BLaER1 treated with 17β-estradiol and CSF1 and Interleukin-3, amounts not matched to agents 10 nM and 100 nM (cell line): ENCODE data around the gene SERPINB1.
"Not testable (repeated sequence)": the region's sequence is repeated elsewhere in the genome, so short reads cannot be mapped to it uniquely, and the experiment has no call there.

ENCODE experiments used
- H3K27ac ChIP-seq, 11 experiments: shearing (Covaris generic); formaldehyde crosslinking; 2 replicates each; pipeline ENCODE4 v1.8.1; 2022
- H3K27me3 ChIP-seq, 11 experiments: shearing (Covaris generic); formaldehyde crosslinking; 2 replicates each; pipeline ENCODE4 v1.8.1; 2022
- H3K36me3 ChIP-seq, 11 experiments: shearing (Covaris generic); formaldehyde crosslinking; 2 replicates each; pipeline ENCODE4 v1.8.1; 2022
- H3K4me1 ChIP-seq, 10 experiments: shearing (Covaris generic); formaldehyde crosslinking; 2 replicates each; pipeline ENCODE4 v1.8.1; 2022
- H3K4me2 ChIP-seq, 11 experiments: shearing (Covaris generic); formaldehyde crosslinking; 2 replicates each; pipeline ENCODE4 v1.8.1; 2022
- H3K4me3 ChIP-seq, 10 experiments: shearing (Covaris generic); formaldehyde crosslinking; 2 replicates each; pipeline ENCODE4 v1.8.1; 2022
- H3K9ac ChIP-seq, 11 experiments: shearing (Covaris generic); formaldehyde crosslinking; 2 replicates each; pipeline ENCODE4 v1.8.1; 2022
- H3K9me3 ChIP-seq, 11 experiments: shearing (Covaris generic); formaldehyde crosslinking; replicated peaks in 1 of 11; 2 replicates each; pipeline ENCODE4 v1.8.1; 2022
- H4K20me1 ChIP-seq, 11 experiments: shearing (Covaris generic); formaldehyde crosslinking; 2 replicates each; pipeline ENCODE4 v1.8.1; 2022
- Cebpa-rat ChIP-seq, 11 experiments: shearing (Covaris generic); IDR thresholded peaks; 2 replicates each; pipeline ENCODE4 v1.8.1; 2022

SERPINB1 gene

DNA sequence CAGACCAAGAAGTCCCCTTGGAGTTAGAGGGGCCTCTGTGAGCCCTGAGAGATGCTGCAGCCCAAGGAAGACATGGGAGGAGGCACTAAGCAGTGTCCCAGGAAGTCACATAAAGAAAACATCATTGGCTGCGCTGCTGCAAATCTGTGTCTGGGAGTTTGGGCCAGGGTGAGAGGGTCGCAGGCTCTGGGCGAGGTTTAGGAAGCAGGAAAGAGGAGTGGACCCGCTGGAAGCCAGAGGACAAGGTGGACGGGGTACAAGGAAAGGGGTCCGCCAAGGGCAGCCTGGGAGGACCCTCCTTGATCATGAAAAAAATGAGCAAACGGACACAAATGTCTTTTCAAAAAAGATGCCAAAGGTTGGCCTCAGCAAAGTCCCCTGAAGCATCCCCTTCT is 15.5 kb upstream of the SERPINB1 start:
- H3K4me3 ChIP-seq: peak overlapping the region in 4 of 10 experiments; percentile 13 to 34 (median 24); a peak in 4 of 20 replicates
- H3K9ac ChIP-seq: peak overlapping the region in 10 of 11 experiments; percentile 59 to 80 (median 74); a peak in 17 of 22 replicates
- peak overlapping the region; percentile 78 to 93 (median 82) for H3K4me2 ChIP-seq
- peaks cover 0 to 21% (median 13%) of the 10 kb centered on the region in 11 experiments; a peak in 14 of 22 replicates for H3K9me3 ChIP-seq
- H3K4me1 ChIP-seq: peaks cover 55 to 95% (median 82%) of the 10 kb centered on the region in 10 experiments
- H3K27ac ChIP-seq: peak overlapping the region; percentile 71 to 94 (median 90)
- no peaks in the 10 kb centered on the region for H4K20me1 ChIP-seq
- TF ChIP-seq Cebpa-rat (IDR thresholded peaks at IDR 0.05): no peak
- H3K36me3 ChIP-seq: no peaks in the 10 kb centered on the region
- no peaks in the 10 kb centered on the region for H3K27me3 ChIP-seq

DNA sequence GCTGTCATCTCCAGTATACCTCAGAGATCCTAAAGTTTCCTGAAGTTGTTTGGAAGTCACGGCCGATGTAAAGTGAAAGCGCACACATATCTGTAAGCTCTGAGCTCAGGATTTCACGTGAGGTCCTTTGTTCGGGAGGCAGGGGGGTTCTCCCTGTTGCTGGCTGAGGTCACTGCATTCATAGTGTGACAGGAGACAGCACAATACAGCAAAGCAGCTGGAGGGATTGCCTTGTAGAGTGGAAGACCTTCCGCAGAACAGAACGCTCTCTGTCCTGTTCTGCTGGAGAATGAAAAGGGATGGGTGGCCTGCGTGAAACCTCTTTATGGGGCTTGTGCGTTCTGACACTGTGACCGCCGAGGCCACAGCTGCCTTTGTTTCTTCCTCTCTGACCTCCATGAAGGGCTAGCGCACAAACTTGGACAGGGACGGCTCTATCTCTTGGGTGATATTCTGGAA is 13.4 kb upstream of the SERPINB1 start:
- peak overlapping the region; percentile 68 to 81 (median 77) for H3K9ac ChIP-seq
- H3K4me3 ChIP-seq: peak overlapping the region in 7 of 10 experiments; percentile 7 to 38 (median 30); a peak in 11 of 20 replicates

DNA sequence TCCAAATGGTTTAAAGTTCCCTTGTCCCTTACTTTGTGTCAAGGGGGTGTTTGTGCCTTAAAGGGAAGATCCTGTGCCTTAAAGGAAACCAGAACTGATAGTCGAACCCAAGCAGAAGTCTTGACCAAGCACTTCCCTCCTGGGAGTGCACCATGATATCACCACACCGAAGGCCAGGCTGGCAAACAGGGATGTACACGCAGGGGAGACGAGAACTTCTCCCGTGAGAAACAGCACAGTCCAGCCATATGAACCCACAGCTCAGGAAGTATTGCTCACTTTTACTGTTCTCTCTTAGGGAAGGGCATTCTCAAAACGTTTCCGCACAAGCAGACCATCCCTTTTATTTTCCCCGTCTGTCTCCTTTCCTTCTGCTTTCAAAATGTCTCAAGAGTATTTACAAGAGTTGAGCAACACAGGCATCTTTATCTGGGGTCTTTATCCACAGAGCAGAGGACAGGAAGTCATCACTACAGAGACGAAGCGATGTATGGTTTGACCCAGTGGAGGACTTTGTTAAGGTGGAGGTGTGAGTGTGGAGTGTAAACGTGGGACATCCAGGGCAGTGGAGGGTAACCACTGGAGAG is 12.8 kb upstream of the SERPINB1 start:
- Histone ChIP-seq H3K4me2 (peak overlapping the region; percentile 75 to 93 (median 83)), H3K27ac (peak overlapping the region; percentile 84 to 94 (median 90)), H3K4me1 (peaks cover 53 to 97% (median 79%) of the 10 kb centered on the region in 10 experiments)

More for the DNA sequence above, 13.4 kb upstream of the SERPINB1 start:
- peaks cover 55 to 100% (median 81%) of the 10 kb centered on the region in 10 experiments for H3K4me1 ChIP-seq
- H3K36me3 ChIP-seq: no peaks in the 10 kb centered on the region
- H3K27me3 ChIP-seq: no peaks in the 10 kb centered on the region
- no peaks in the 10 kb centered on the region for H4K20me1 ChIP-seq
- peak overlapping the region; percentile 84 to 94 (median 90) for H3K27ac ChIP-seq
- H3K4me2 ChIP-seq: peak overlapping the region; percentile 75 to 93 (median 83)
- TF ChIP-seq Cebpa-rat (IDR thresholded peaks at IDR 0.05): no peak
- peaks cover 0 to 7% (median 4%) of the 10 kb centered on the region in 11 experiments; a peak in 14 of 22 replicates for H3K9me3 ChIP-seq

DNA sequence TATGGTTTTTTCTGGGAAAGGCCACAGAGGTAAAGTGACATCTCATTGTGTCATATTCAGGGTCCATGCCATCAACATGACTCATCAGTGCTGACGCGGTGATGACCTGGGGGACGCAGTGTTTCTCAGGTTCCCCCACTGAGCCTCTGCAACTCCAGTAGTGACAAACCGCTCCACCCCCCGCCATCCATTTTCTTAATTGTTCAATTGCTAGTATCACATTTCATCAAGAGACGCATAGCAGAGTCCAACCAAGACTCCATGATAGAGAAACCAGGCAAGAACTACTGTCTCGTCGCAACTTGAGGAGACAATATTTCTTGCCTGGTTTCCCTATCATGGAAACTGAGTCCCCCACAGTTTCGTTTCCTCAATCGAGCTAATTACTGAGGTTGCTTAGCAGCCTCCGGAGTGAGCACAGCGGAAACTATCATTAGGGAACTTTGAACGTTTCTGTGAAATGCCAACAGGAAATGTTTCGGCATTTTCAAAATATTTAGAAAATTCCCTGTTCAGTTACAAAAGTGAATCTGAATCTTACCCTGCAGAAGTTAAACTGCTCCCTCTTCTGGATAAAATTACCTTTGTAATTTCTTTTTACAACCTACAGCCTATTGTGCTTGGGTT is 12.2 kb upstream of the SERPINB1 start:
- TF ChIP-seq Cebpa-rat (IDR thresholded peaks at IDR 0.05): peak in 4 of 11 experiments; percentile 14 to 50 (median 34); a peak in 4 of 22 replicates
- Histone ChIP-seq H3K9ac (peak overlapping the region; percentile 68 to 81 (median 77)), H3K9me3 (no peaks in the 10 kb centered on the region), H3K4me2 (peak overlapping the region; percentile 75 to 93 (median 83)), H3K27ac (peak overlapping the region; percentile 84 to 94 (median 90)), H3K36me3 (no peaks in the 10 kb centered on the region), H4K20me1 (no peaks in the 10 kb centered on the region), H3K4me3 (peak overlapping the region in 9 of 10 experiments; percentile 6 to 38 (median 27); a peak in 12 of 20 replicates), H3K27me3 (no peaks in the 10 kb centered on the region), H3K4me1 (peaks cover 48 to 93% (median 75%) of the 10 kb centered on the region in 10 experiments)

More for the DNA sequence above, 12.8 kb upstream of the SERPINB1 start:
- Histone ChIP-seq H3K4me3 (peak overlapping the region in 9 of 10 experiments; percentile 6 to 38 (median 27); a peak in 14 of 20 replicates), H3K9me3 (peaks cover 0 to under 1% (median 0%) of the 10 kb centered on the region in 11 experiments; a peak in 2 of 22 replicates), H4K20me1 (no peaks in the 10 kb centered on the region), H3K9ac (peak overlapping the region; percentile 68 to 81 (median 77)), H3K36me3 (no peaks in the 10 kb centered on the region), H3K27me3 (no peaks in the 10 kb centered on the region)
- TF ChIP-seq Cebpa-rat (IDR thresholded peaks at IDR 0.05): peak; percentile 58 to 90 (median 79); a peak in 19 of 22 replicates

DNA sequence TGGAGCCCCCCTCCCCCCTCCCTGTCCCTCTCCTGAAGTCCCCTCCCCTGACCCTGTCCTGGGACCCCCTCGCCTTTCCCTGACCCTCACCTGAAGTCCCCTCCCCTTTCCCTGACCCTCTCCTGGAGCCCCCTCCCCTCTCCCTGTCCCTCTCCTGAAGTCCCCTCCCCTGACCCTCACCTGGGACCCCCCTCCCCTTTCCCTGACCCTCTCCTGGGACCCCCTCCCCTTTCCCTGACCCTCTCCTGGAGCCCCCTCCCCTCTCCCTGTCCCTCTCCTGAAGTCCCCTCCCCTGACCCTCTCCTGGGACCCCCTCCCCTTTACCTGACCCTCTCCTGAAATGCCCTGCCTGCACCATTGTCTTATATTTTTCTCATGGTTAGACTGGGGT is 11.7 kb upstream of the SERPINB1 start:
- peak overlapping the region; percentile 84 to 94 (median 90) for H3K27ac ChIP-seq
- peak overlapping the region in 4 of 10 experiments; percentile 16 to 27 (median 22); a peak in 4 of 20 replicates for H3K4me3 ChIP-seq
- H3K4me2 ChIP-seq: peak overlapping the region; percentile 75 to 93 (median 83)
- peak overlapping the region; percentile 68 to 81 (median 77); a peak in 20 of 22 replicates for H3K9ac ChIP-seq
- H3K27me3 ChIP-seq, H3K36me3 ChIP-seq, H4K20me1 ChIP-seq, H3K9me3 ChIP-seq: not testable (repeated sequence)
- peaks cover 48 to 93% (median 75%) of the 10 kb centered on the region in 10 experiments for H3K4me1 ChIP-seq

DNA sequence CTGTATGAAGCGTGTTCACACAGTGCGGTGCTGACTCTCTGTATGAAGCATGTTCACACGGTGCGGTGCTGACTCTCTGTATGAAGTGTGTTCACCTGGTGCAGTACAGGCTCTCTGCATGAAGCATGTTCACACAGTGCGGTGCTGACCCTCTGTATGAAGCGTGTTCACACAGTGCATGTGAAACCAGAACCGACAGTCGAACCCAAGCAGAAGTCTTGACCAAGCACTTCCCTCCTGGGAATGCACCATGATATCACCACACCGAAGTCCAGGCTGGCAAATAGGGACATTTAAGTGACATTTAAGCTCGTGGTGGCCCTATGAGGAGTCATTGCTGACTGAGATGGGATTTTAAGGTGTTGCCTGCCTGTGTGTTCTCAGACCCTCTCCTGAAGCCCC is 11.3 kb upstream of the SERPINB1 start:
- no peak for TF ChIP-seq Cebpa-rat (IDR thresholded peaks at IDR 0.05)
- Histone ChIP-seq H3K27ac (peak overlapping the region in 10 of 11 experiments; percentile 48 to 94 (median 90); a peak in 15 of 22 replicates), H3K36me3 (no peaks in the 10 kb centered on the region), H3K9me3 (no peaks in the 10 kb centered on the region), H3K4me1 (peaks cover 48 to 93% (median 75%) of the 10 kb centered on the region in 10 experiments), H3K9ac (peak overlapping the region in 1 of 11 experiments; percentile 32; a peak in 2 of 22 replicates), H3K4me2 (peak overlapping the region in 8 of 11 experiments; percentile 23 to 70 (median 64); a peak in 14 of 22 replicates), H3K27me3 (no peaks in the 10 kb centered on the region), H3K4me3 (no peak overlapping the region), H4K20me1 (no peaks in the 10 kb centered on the region)

DNA sequence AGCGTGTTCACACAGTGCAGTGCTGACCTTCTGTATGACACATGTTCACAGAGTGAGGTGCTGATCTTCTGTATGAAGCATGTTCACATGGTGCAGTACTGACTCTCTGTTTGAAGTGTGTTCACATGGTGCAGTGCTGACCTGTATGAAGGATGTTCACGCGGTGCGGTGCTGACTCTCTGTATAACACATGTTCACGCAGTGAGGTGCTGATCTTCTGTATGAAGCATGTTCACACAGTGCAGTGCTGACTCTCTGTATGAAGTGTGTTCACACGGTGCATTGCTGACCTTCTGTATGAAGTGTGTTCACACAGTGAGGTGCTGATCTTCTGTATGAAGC is 10.8 kb upstream of the SERPINB1 start:
- H3K4me1 ChIP-seq: peaks cover 46 to 92% (median 72%) of the 10 kb centered on the region in 10 experiments
- peak overlapping the region in 8 of 11 experiments; percentile 23 to 70 (median 64); a peak in 14 of 22 replicates for H3K4me2 ChIP-seq
- H3K27ac ChIP-seq: peak overlapping the region in 8 of 11 experiments; percentile 48 to 94 (median 90); a peak in 9 of 22 replicates
- no peaks in the 10 kb centered on the region for H4K20me1 ChIP-seq
- no peak overlapping the region for H3K9ac ChIP-seq
- H3K27me3 ChIP-seq: no peaks in the 10 kb centered on the region
- no peaks in the 10 kb centered on the region for H3K9me3 ChIP-seq
- no peaks in the 10 kb centered on the region for H3K36me3 ChIP-seq
- TF ChIP-seq Cebpa-rat (IDR thresholded peaks at IDR 0.05): no peak
- H3K4me3 ChIP-seq: no peak overlapping the region

DNA sequence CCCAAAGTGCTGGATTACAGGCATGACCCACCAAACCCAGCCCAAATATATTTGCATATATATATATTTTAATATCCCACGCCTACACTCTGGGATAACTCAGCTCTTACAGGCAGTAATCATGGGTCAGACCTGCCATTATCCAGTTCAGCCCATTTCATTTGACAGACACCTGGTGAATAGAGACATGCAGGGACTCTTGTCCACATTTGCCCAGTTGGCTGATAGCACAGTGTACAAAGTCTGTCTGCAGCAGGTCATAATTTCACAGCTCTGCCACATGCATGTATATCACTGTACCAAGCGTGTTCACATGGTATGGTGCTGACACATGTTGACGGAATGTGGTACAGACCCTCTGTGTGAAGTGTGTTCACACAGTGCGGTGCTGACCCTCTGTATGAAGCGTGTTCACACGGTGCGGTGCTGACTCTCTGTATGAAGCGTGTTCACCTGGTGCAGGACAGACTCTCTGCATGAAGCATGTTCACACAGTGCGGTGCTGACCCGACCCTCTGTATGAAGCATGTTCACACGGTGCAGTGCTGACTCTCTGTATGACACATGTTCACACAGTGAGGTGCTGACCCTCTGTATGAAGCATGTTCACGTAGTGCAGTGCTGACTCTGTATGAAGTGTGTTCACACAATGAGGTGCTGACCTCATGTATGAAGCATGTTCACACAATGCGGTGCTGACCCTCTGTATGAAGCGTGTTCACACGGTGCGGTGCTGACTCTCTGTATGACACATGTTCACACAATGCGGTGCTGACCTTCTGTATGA is 10.3 kb upstream of the SERPINB1 start:
- no peak overlapping the region for H3K9ac ChIP-seq
- 0 out of 22 replicates have a peak overlapping the region, but pooled peaks of 2 of the 11 experiments have one; percentile 90 for H3K27ac ChIP-seq
- no peaks in the 10 kb centered on the region for H3K9me3 ChIP-seq
- H3K4me1 ChIP-seq: peaks cover 40 to 90% (median 70%) of the 10 kb centered on the region in 10 experiments
- H3K36me3 ChIP-seq: no peaks in the 10 kb centered on the region
- H3K4me2 ChIP-seq: peak overlapping the region in 6 of 11 experiments; percentile 23 to 70 (median 68); a peak in 10 of 22 replicates
- H3K27me3 ChIP-seq: no peaks in the 10 kb centered on the region
- H3K4me3 ChIP-seq: no peak overlapping the region
- no peak for TF ChIP-seq Cebpa-rat (IDR thresholded peaks at IDR 0.05)
- no peaks in the 10 kb centered on the region for H4K20me1 ChIP-seq
